K562 (cell line): Measurements from ENCODE around the gene DGKE. TPM values are rescaled to one million over a fixed set of nuclear protein-coding genes. Genes with fewer than 3 reads are reported as not detected.
A peak's percentile ranks its signal among the peaks of the same experiment; 100 is the strongest.

Experiments used
- CHAMP1 ChIP-seq: fragments of 450-650 bp; IDR thresholded peaks from 2 replicates; pipeline ENCODE4 v1.6.1; 2016; ENCODE audit warnings: mild to moderate bottlenecking
- CREBBP ChIP-seq: IDR thresholded peaks from one replicate; pipeline ENCODE4 v1.6.1; 2012; ENCODE audit warnings: low read depth, mild to moderate bottlenecking, control low read depth, inconsistent platforms, low read length
- CUX1 ChIP-seq: fragments of 200-800 bp; sonication (Bioruptor generic); IDR thresholded peaks from 2 replicates; pipeline ENCODE4 v1.6.1; 2016; ENCODE audit warnings: missing genetic modification characterization, missing compliant biosample characterization
- ELF1 ChIP-seq: fragments of 200-800 bp; sonication (Bioruptor generic); IDR thresholded peaks from 2 replicates; pipeline ENCODE4 v1.6.1; 2016; ENCODE audit warnings: missing genetic modification characterization, missing compliant biosample characterization
- LCOR ChIP-seq: sonication (generic); formaldehyde crosslinking; IDR thresholded peaks from 2 replicates; pipeline ENCODE4 v1.8.0; 2022; ENCODE audit warnings: mild to moderate bottlenecking, missing genetic modification reagents
- NEUROD1 ChIP-seq: fragments of 150-350 bp; IDR thresholded peaks from 2 replicates; pipeline ENCODE4 v1.6.1; 2014; ENCODE audit warnings: borderline replicate concordance, low read length, low read depth; ENCODE audit not compliant: partially characterized antibody
- NFE2 ChIP-seq: IDR thresholded peaks from 2 replicates; pipeline ENCODE4 v1.6.1; 2014; ENCODE audit warnings: antibody characterized with exemption, low read depth
- NRF1 ChIP-seq, 2 experiments: fragments of 450-650 bp; IDR thresholded peaks in 1 of 2; conservative IDR thresholded peaks in 1 of 2; 2 replicates each; pipeline ENCODE4 v1.6.1; 2014; ENCODE audit warnings: mild to moderate bottlenecking in 2 of 2
- NUFIP1 ChIP-seq: fragments of 450-650 bp; IDR thresholded peaks from 2 replicates; pipeline ENCODE4 v1.6.1; 2018; ENCODE audit not compliant: partially characterized antibody
- RUNX1 ChIP-seq: sonication (generic); IDR thresholded peaks from 2 replicates; pipeline ENCODE4 v1.6.1; 2016; ENCODE audit warnings: antibody characterized with exemption, low read depth
- STAT5A ChIP-seq: IDR thresholded peaks from 2 replicates; pipeline ENCODE4 v1.6.1; 2012; ENCODE audit warnings: low read length, inconsistent platforms, borderline replicate concordance
- TEAD1 ChIP-seq, 2 experiments: fragments of 450-650 bp in 1 of 2; sonication (generic) in 1 of 2; formaldehyde crosslinking; IDR thresholded peaks; 2 replicates each; pipeline versions ENCODE4 v1.4.0 to v1.8.0; 2020 to 2022; ENCODE audit warnings: mild to moderate bottlenecking in 2 of 2, missing genetic modification reagents in 1 of 2
- TEAD2 ChIP-seq: fragments of 450-650 bp; IDR thresholded peaks from 2 replicates; pipeline ENCODE4 v1.6.1; 2016; ENCODE audit warnings: missing genetic modification characterization, control low read depth, missing compliant biosample characterization
- ZNF184 ChIP-seq: sonication (generic); formaldehyde crosslinking; IDR thresholded peaks from 2 replicates; pipeline ENCODE4 v1.5.0; 2020; ENCODE audit warnings: missing genetic modification reagents
- ZZZ3 ChIP-seq: fragments of 450-650 bp; IDR thresholded peaks from 2 replicates; pipeline ENCODE4 v1.6.1; 2016; ENCODE audit warnings: antibody characterized with exemption, mild to moderate bottlenecking, moderate library complexity
- polyA plus RNA-seq, 8 experiments: library from polyadenylated mRNA; depleted of rRNA in 4 of 8; stranded (reverse) in 5 of 8; unstranded in 3 of 8; fragments of >200 nt; fragmentation: Nextera tagmentation in 2 of 8; fragmentation: Illumina TruSeq in 1 of 8; extraction: Ambion mirVana in 2 of 8; extraction: Trizol in 1 of 8; gene quantifications; 2 replicates each; pipeline versions ENCODE4 v1.2.1 to v1.2.3, GENCODE V29; 2011 to 2014; ENCODE audit warnings: inconsistent platforms in 1 of 8, missing spikeins in 1 of 8
- total RNA-seq, 7 experiments: library from RNA; depleted of rRNA in 6 of 7; stranded (reverse); fragments of >200 nt in 6 of 7; fragmentation: Illumina TruSeq in 2 of 7; extraction: Trizol in 2 of 7; gene quantifications; 2 replicates each; pipeline versions ENCODE4 v1.2.1 to v1.2.3, GENCODE V29; 2011 to 2021; ENCODE audit warnings: low replicate concordance in 1 of 7

Gene DGKE
- total and polyA plus RNA-seq, 9 of the 15 experiments (the other 6 are each of a cell fraction or from before 2014, with no cell fraction given), result 1.3 to 9.9 (median 5.9) TPM

GRCh38 chr17:56914581-56915273, 80.8 kb downstream of the DGKE start (continued):
- peak; percentile 34; the same call in 1 of the 2 replicates for TF ChIP-seq LCOR (CRISPR knock-in tag)
- no peak for TF ChIP-seq NFE2
- TF ChIP-seq ZZZ3, result no peak
- TF ChIP-seq ZNF184 (CRISPR knock-in tag), result no peak
- no peak for TF ChIP-seq CUX1
- peak; percentile 37; the same call in 1 of the 2 replicates for TF ChIP-seq ELF1 (tag)
- no peak for TF ChIP-seq STAT5A
- TF ChIP-seq RUNX1, result no peak
- TF ChIP-seq NEUROD1, result no peak
- TF ChIP-seq TEAD2 (tag), result no peak
- TF ChIP-seq CHAMP1, result no peak
- TF ChIP-seq TEAD1 (CRISPR knock-in tag; IDR thresholded peaks at IDR 0.05), result 0 out of 4 replicates have a peak, but pooled peaks of 1 of the 2 experiments have one; percentile 16
- no peak for TF ChIP-seq NUFIP1
- TF ChIP-seq NRF1 (conservative IDR thresholded peaks at IDR 0.05 in 1 of 2, IDR thresholded peaks at IDR 0.05 in 1 of 2), result peak; percentile 44 to 56
- TF ChIP-seq CREBBP, result no peak
